GM23248 (cell line): ENCODE data around the gene S100G.

Experiments
- EZH2 ChIP-seq: fragments of 200-600 bp; sonication (generic); IDR thresholded peaks from 2 replicates; pipeline ENCODE4 v1.6.1; 2018; ENCODE audit warnings: antibody characterized with exemption, mild to moderate bottlenecking; ENCODE audit not compliant: insufficient read depth, poor library complexity, severe bottlenecking
- EZH2phosphoT487 ChIP-seq: fragments of 200-600 bp; sonication (generic); IDR thresholded peaks from 2 replicates; pipeline ENCODE4 v1.6.1; 2018; ENCODE audit warnings: antibody characterized with exemption, moderate library complexity, mild to moderate bottlenecking, low read depth; ENCODE audit not compliant: insufficient read depth

DNA sequence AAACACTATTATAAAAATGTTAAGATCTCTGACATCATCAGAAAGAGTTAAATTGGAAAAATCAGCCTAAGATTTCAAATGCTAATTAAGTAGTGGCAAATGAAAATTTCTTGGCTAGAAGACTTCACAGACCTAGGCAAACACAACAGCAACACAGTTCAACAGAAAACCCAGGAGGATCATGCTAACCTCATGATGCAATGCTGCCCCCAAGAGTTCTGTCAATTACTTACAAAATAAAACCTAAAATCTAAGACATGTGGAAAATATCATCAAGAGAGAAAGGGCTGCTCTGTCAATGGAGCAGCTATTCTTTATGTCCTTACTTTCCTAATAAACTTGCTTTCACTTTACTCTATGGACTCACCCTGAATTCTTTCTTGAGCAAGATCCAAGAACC lies 21.0 kb downstream of the S100G start:
- TF ChIP-seq EZH2phosphoT487 (no peak), EZH2 (no peak)
